IgD-negative memory B cell (primary cell): ENCODE results near the gene TMEM9. TPM values are rescaled to one million over a fixed set of nuclear protein-coding genes. Genes with fewer than 3 reads are reported as not detected.

Experiments
- H3K27ac Mint-ChIP-seq, 3 donors: one replicate each; pipeline ENCODE4 v1.8.0; 2020 to 2022; ENCODE audit warnings: mild to moderate bottlenecking in 3 of 3, mixed read lengths in 3 of 3, moderate library complexity in 1 of 3
- H3K27me3 Mint-ChIP-seq: one replicate; pipeline ENCODE4 v1.8.0; 2021; ENCODE audit warnings: mixed read lengths
- H3K36me3 Mint-ChIP-seq: one replicate; pipeline ENCODE4 v1.8.0; 2020; ENCODE audit warnings: mild to moderate bottlenecking, mixed read lengths
- H3K4me1 Mint-ChIP-seq, 3 donors: one replicate each; pipeline ENCODE4 v1.8.0; 2020 to 2022; ENCODE audit warnings: mixed read lengths in 3 of 3, mild to moderate bottlenecking in 1 of 3
- H3K4me3 Mint-ChIP-seq, 4 donors: one replicate each; pipeline ENCODE4 v1.8.0; 2020 to 2022; ENCODE audit warnings: mild to moderate bottlenecking in 4 of 4, mixed read lengths in 4 of 4, moderate library complexity in 3 of 4
- H3K9me3 Mint-ChIP-seq, 3 donors: one replicate each; pipeline ENCODE4 v1.8.0; 2020 to 2021; ENCODE audit warnings: mixed read lengths in 3 of 3, mild to moderate bottlenecking in 1 of 3
- polyA plus RNA-seq: library from polyadenylated mRNA; unstranded; fragments of 300-500 nt; fragmentation: Illumina TruSeq; gene quantifications from one replicate; pipeline ENCODE4 v1.2.3, GENCODE V29; 2021

TMEM9 gene
- polyA plus RNA-seq, 1 donor from 2014 or later = 25.4 TPM

GRCh38 chr1:201145132-201145531 is 9.1 kb downstream of the TMEM9 start:
- H3K36me3 Mint-ChIP-seq = peaks cover 30% of the 10 kb centered on the region
- no peaks in the 10 kb centered on the region for H3K27me3 Mint-ChIP-seq
- H3K4me1 Mint-ChIP-seq = peaks cover 0 to 5% (median 0%) of the 10 kb centered on the region in 3 donors
- no peak overlapping the region for H3K4me3 Mint-ChIP-seq
- no peak overlapping the region for H3K27ac Mint-ChIP-seq
- no peaks in the 10 kb centered on the region for H3K9me3 Mint-ChIP-seq

- Mint-ChIP-seq H3K4me1 (peaks cover 0 to 4% (median 0%) of the 10 kb centered on the region in 3 donors), H3K9me3 (no peaks in the 10 kb centered on the region), H3K36me3 (peaks cover 30% of the 10 kb centered on the region), H3K27me3 (no peaks in the 10 kb centered on the region), H3K27ac (no peak overlapping the region), H3K4me3 (no peak overlapping the region)
These were observed 9.6 kb downstream of the TMEM9 start for GRCh38 chr1:201144701-201145100.

GRCh38 chr1:201143726-201144635 is 10.3 kb downstream of the TMEM9 start:
- no peak overlapping the region for H3K4me3 Mint-ChIP-seq
- H3K4me1 Mint-ChIP-seq = peaks cover 0 to 4% (median 0%) of the 10 kb centered on the region in 3 donors
- H3K9me3 Mint-ChIP-seq = no peaks in the 10 kb centered on the region
- no peak overlapping the region for H3K27ac Mint-ChIP-seq
- H3K36me3 Mint-ChIP-seq = peaks cover 27% of the 10 kb centered on the region
- H3K27me3 Mint-ChIP-seq = no peaks in the 10 kb centered on the region

GRCh38 chr1:201142849-201143725 is 11.2 kb downstream of the TMEM9 start:
- Mint-ChIP-seq H3K4me1 (peaks cover 0 to 4% (median 0%) of the 10 kb centered on the region in 3 donors), H3K9me3 (no peaks in the 10 kb centered on the region), H3K4me3 (no peak overlapping the region), H3K27ac (no peak overlapping the region), H3K36me3 (peaks cover 27% of the 10 kb centered on the region), H3K27me3 (no peaks in the 10 kb centered on the region)

GRCh38 chr1:201142011-201142848 is 12.0 kb downstream of the TMEM9 start:
- no peaks in the 10 kb centered on the region for H3K27me3 Mint-ChIP-seq
- no peaks in the 10 kb centered on the region for H3K9me3 Mint-ChIP-seq
- peaks cover 21% of the 10 kb centered on the region for H3K36me3 Mint-ChIP-seq
- H3K4me3 Mint-ChIP-seq = no peak overlapping the region
- H3K27ac Mint-ChIP-seq = no peak overlapping the region
- H3K4me1 Mint-ChIP-seq = peaks cover 0 to 4% (median 0%) of the 10 kb centered on the region in 3 donors

- Mint-ChIP-seq H3K4me1 (peaks cover 0 to 4% (median 0%) of the 10 kb centered on the region in 3 donors), H3K27ac (no peak overlapping the region), H3K27me3 (no peaks in the 10 kb centered on the region), H3K9me3 (no peaks in the 10 kb centered on the region), H3K36me3 (peaks cover 18% of the 10 kb centered on the region), H3K4me3 (no peak overlapping the region)
These were observed 12.9 kb downstream of the TMEM9 start for GRCh38 chr1:201141418-201141817.

- peak overlapping the region in 1 of 4 donors; percentile 41 for H3K4me3 Mint-ChIP-seq
- H3K36me3 Mint-ChIP-seq = peaks cover 14% of the 10 kb centered on the region
- H3K27me3 Mint-ChIP-seq = no peaks in the 10 kb centered on the region
- no peaks in the 10 kb centered on the region for H3K9me3 Mint-ChIP-seq
- no peak overlapping the region for H3K27ac Mint-ChIP-seq
- peaks cover 0 to 4% (median 0%) of the 10 kb centered on the region in 3 donors for H3K4me1 Mint-ChIP-seq
These were observed 13.4 kb downstream of the TMEM9 start for GRCh38 chr1:201140941-201141260.

GRCh38 chr1:201140235-201140940 is 13.9 kb downstream of the TMEM9 start:
- H3K36me3 Mint-ChIP-seq = peaks cover 16% of the 10 kb centered on the region
- no peak overlapping the region for H3K27ac Mint-ChIP-seq
- H3K9me3 Mint-ChIP-seq = no peaks in the 10 kb centered on the region
- H3K4me1 Mint-ChIP-seq = peaks cover 0 to 4% (median 0%) of the 10 kb centered on the region in 3 donors
- H3K4me3 Mint-ChIP-seq = no peak overlapping the region
- H3K27me3 Mint-ChIP-seq = no peaks in the 10 kb centered on the region

- Mint-ChIP-seq H3K4me3 (no peak overlapping the region), H3K36me3 (peaks cover 12% of the 10 kb centered on the region), H3K27ac (no peak overlapping the region), H3K27me3 (no peaks in the 10 kb centered on the region), H3K9me3 (no peaks in the 10 kb centered on the region), H3K4me1 (peaks cover 0 to 4% (median 0%) of the 10 kb centered on the region in 3 donors)
These were observed 14.5 kb downstream of the TMEM9 start for GRCh38 chr1:201139756-201140155.

- Mint-ChIP-seq H3K4me3 (no peak overlapping the region), H3K36me3 (peaks cover 8% of the 10 kb centered on the region), H3K27ac (no peak overlapping the region), H3K9me3 (no peaks in the 10 kb centered on the region), H3K27me3 (no peaks in the 10 kb centered on the region), H3K4me1 (peaks cover 0 to 4% (median 0%) of the 10 kb centered on the region in 3 donors)
These were observed 15.0 kb downstream of the TMEM9 start for GRCh38 chr1:201139306-201139705.

- H3K36me3 Mint-ChIP-seq = peaks cover 3% of the 10 kb centered on the region
- H3K4me3 Mint-ChIP-seq = no peak overlapping the region
- H3K27me3 Mint-ChIP-seq = no peaks in the 10 kb centered on the region
- H3K9me3 Mint-ChIP-seq = no peaks in the 10 kb centered on the region
- H3K4me1 Mint-ChIP-seq = peaks cover 0 to 4% (median 0%) of the 10 kb centered on the region in 3 donors
- no peak overlapping the region for H3K27ac Mint-ChIP-seq
These were observed 15.9 kb downstream of the TMEM9 start for GRCh38 chr1:201138311-201138840.

GRCh38 chr1:201137579-201138310 is 16.5 kb downstream of the TMEM9 start:
- no peaks in the 10 kb centered on the region for H3K27me3 Mint-ChIP-seq
- H3K4me1 Mint-ChIP-seq = peaks cover 0 to 4% (median 0%) of the 10 kb centered on the region in 3 donors
- peaks cover 0 to 2% (median 0%) of the 10 kb centered on the region in 3 donors for H3K9me3 Mint-ChIP-seq
- H3K4me3 Mint-ChIP-seq = no peak overlapping the region
- H3K27ac Mint-ChIP-seq = no peak overlapping the region
- peaks cover 5% of the 10 kb centered on the region for H3K36me3 Mint-ChIP-seq

- Mint-ChIP-seq H3K4me1 (peaks cover 0 to 4% (median 0%) of the 10 kb centered on the region in 3 donors), H3K27me3 (no peaks in the 10 kb centered on the region), H3K36me3 (peaks cover 7% of the 10 kb centered on the region), H3K4me3 (no peak overlapping the region), H3K27ac (no peak overlapping the region), H3K9me3 (peaks cover 0 to 3% (median 0%) of the 10 kb centered on the region in 3 donors)
These were observed 17.3 kb downstream of the TMEM9 start for GRCh38 chr1:201137024-201137392.
